CD8-positive, alpha-beta memory T cell (primary cell): ENCODE data around the gene SYT17. TPM values are rescaled to one million over a fixed set of nuclear protein-coding genes. Genes with fewer than 3 reads are reported as not detected.
A peak's percentile ranks its signal among the peaks of the same experiment; 100 is the strongest.

Experiments
- CTCF ChIA-PET: fragments of 350-600 bp; sonication (Branson Sonifier 250); formaldehyde crosslinking; loops from one replicate; lab custom pipeline; 2021; ENCODE audit warnings: antibody characterized with exemption; lab: Charles Lee
- POLR2A ChIA-PET: fragments of 350-600 bp; sonication (Branson Sonifier 250); formaldehyde crosslinking; loops from one replicate; lab custom pipeline; 2021; ENCODE audit warnings: antibody characterized with exemption; lab: Charles Lee
- DNase-seq, 5 donors: peaks; one replicate each; pipeline versions ENCODE4 v3.0.0 to v3.0.0-alpha.2; 2020 to 2022; ENCODE audit warnings: mixed read lengths in 1 of 5
- H3K27ac ChIP-seq: one replicate; pipeline ENCODE4 v1.7.0; 2013; ENCODE audit warnings: low read depth, mild to moderate bottlenecking, low read length, moderate library complexity
- H3K27me3 ChIP-seq: 2 replicates; pipeline ENCODE4 v1.7.0; 2013; ENCODE audit warnings: low read length, mild to moderate bottlenecking; ENCODE audit not compliant: insufficient read depth, poor library complexity, severe bottlenecking
- H3K36me3 ChIP-seq: 2 replicates; pipeline ENCODE4 v1.7.0; 2013; ENCODE audit warnings: mild to moderate bottlenecking, low read length, moderate library complexity; ENCODE audit not compliant: insufficient read depth
- H3K4me1 ChIP-seq: 2 replicates; pipeline ENCODE4 v1.7.0; 2013; ENCODE audit warnings: mild to moderate bottlenecking, low read length, moderate library complexity; ENCODE audit not compliant: insufficient read depth
- H3K4me3 ChIP-seq: 2 replicates; pipeline ENCODE4 v1.7.0; 2013; ENCODE audit warnings: mild to moderate bottlenecking, low read length
- H3K9me3 ChIP-seq: 2 replicates; pipeline ENCODE4 v1.7.0; 2013; ENCODE audit warnings: mild to moderate bottlenecking, low read length
- H3K27ac Mint-ChIP-seq, 8 donors: one replicate each; pipeline ENCODE4 v1.8.0; 2020 to 2021; ENCODE audit warnings: mixed read lengths in 8 of 8, mild to moderate bottlenecking in 6 of 8, inconsistent platforms in 3 of 8, moderate library complexity in 3 of 8
- H3K27me3 Mint-ChIP-seq, 2 donors: one replicate each; pipeline ENCODE4 v1.8.0; 2020 to 2021; ENCODE audit warnings: mixed read lengths in 2 of 2, mild to moderate bottlenecking in 1 of 2, moderate library complexity in 1 of 2
- H3K36me3 Mint-ChIP-seq, 3 donors: one replicate each; pipeline ENCODE4 v1.8.0; 2020 to 2021; ENCODE audit warnings: mixed read lengths in 3 of 3, inconsistent platforms in 1 of 3, mild to moderate bottlenecking in 1 of 3
- H3K4me1 Mint-ChIP-seq, 3 donors: one replicate each; pipeline ENCODE4 v1.8.0; 2020 to 2021; ENCODE audit warnings: mixed read lengths in 3 of 3, inconsistent platforms in 1 of 3, mild to moderate bottlenecking in 1 of 3
- H3K4me3 Mint-ChIP-seq, 7 donors: one replicate each; pipeline ENCODE4 v1.8.0; 2020 to 2021; ENCODE audit warnings: mixed read lengths in 7 of 7, mild to moderate bottlenecking in 6 of 7, moderate library complexity in 4 of 7, inconsistent platforms in 2 of 7
- H3K9me3 Mint-ChIP-seq, 5 donors: one replicate each; pipeline ENCODE4 v1.8.0; 2020 to 2022; ENCODE audit warnings: mixed read lengths in 5 of 5, mild to moderate bottlenecking in 3 of 5, moderate library complexity in 2 of 5, inconsistent platforms in 1 of 5
- polyA plus RNA-seq: library from polyadenylated mRNA; unstranded; fragments of 300-500 nt; fragmentation: Illumina TruSeq; gene quantifications from one replicate; pipeline ENCODE4 v1.2.3, GENCODE V29; 2021
- total RNA-seq, 2 experiments: library from RNA; stranded (reverse); gene quantifications; one replicate each; pipeline ENCODE4 v1.2.3, GENCODE V29; 2021

The SYT17 gene
- total and polyA plus RNA-seq, 3 experiments from 2014 or later: not detected

- no peak for DNase-seq
- Histone ChIP-seq H3K4me1 (no peaks in the 10 kb centered on the region), H3K27ac (no peak overlapping the region), H3K4me3 (no peak overlapping the region), H3K9me3 (no peaks in the 10 kb centered on the region), H3K36me3 (no peaks in the 10 kb centered on the region), H3K27me3 (no peaks in the 10 kb centered on the region)
- Mint-ChIP-seq H3K36me3 (no peaks in the 10 kb centered on the region), H3K4me1 (peaks cover 14 to 22% (median 15%) of the 10 kb centered on the region in 3 donors), H3K4me3 (no peak overlapping the region), H3K9me3 (no peaks in the 10 kb centered on the region), H3K27me3 (peaks cover 0 to 6% of the 10 kb centered on the region in 2 donors), H3K27ac (no peak overlapping the region)
- CTCF ChIA-PET: no interaction called here
- POLR2A ChIA-PET: no interaction called here
These were observed 39.4 kb upstream of the SYT17 start for GRCh38 chr16:19128454-19129200.

GRCh38 chr16:19130385-19130784 lies 37.7 kb upstream of the SYT17 start:
- Mint-ChIP-seq H3K27me3 (no peaks in the 10 kb centered on the region), H3K27ac (peak overlapping the region in 3 of 8 donors; percentile 29 to 93 (median 70)), H3K9me3 (no peaks in the 10 kb centered on the region), H3K4me1 (peaks cover 14 to 22% (median 15%) of the 10 kb centered on the region in 3 donors), H3K36me3 (no peaks in the 10 kb centered on the region), H3K4me3 (peak overlapping the region in 2 of 7 donors; percentile 19 to 48)
- Histone ChIP-seq H3K27ac (no peak overlapping the region), H3K9me3 (no peaks in the 10 kb centered on the region), H3K27me3 (no peaks in the 10 kb centered on the region), H3K4me1 (no peaks in the 10 kb centered on the region), H3K36me3 (no peaks in the 10 kb centered on the region), H3K4me3 (no peak overlapping the region)
- ChIA-PET POLR2A (no interaction called here), CTCF (no interaction called here)
- no peak for DNase-seq

DNA sequence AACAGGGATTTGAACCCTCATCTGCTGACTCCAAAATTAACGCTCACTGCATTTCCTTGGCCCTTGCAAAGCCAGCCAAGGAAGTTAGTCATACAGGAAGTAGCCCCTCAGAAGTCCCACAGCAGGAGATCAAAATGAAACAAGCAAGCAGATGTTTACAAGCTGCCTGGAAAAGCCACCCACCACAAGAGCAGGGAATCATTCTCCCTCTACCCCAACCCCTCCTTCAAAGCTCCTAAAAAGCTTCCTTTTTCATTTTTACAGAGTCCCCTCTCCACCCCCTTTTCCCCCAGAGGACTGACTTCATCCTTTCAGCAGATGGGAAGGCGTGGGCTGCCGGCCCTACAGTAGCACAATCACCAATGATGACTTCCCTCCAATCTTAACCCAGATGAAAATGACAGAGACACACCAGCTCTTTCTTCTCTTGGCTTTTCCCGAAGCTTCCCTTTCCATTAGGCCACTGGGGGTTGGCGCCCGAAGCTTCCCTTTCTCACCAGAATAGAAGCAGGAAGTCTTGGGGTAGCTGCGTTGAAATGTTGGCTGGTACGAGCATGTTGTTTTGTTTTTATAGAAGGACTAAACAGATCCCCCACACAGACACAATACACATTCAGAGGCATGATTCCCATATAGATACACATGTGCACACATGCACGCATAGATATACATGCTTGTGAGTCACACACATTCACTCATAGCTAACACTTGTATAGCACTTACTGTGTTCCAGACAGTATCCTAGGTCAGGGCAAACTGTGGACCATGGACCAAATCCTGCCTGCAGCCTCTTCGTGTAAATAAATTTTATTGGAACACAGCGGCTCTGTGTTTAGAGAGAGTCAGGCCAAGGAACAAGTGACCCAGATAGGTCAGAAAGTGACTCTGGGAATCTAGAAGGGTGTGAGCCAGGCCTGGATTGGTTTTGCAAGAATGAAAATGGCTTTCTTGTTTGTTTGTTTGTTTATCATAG lies 36.9 kb upstream of the SYT17 start:
- Histone ChIP-seq H3K27ac (peak overlapping the region; percentile 12), H3K4me3 (no peak overlapping the region), H3K9me3 (no peaks in the 10 kb centered on the region), H3K27me3 (no peaks in the 10 kb centered on the region), H3K4me1 (no peaks in the 10 kb centered on the region), H3K36me3 (no peaks in the 10 kb centered on the region)
- H3K9me3 Mint-ChIP-seq: no peaks in the 10 kb centered on the region
- no peak for DNase-seq
- H3K27me3 Mint-ChIP-seq: no peaks in the 10 kb centered on the region
- H3K36me3 Mint-ChIP-seq: no peaks in the 10 kb centered on the region
- H3K27ac Mint-ChIP-seq: peak overlapping the region in 4 of 8 donors; percentile 6 to 93 (median 50)
- H3K4me3 Mint-ChIP-seq: peak overlapping the region in 5 of 7 donors; percentile 16 to 49 (median 24)
- CTCF ChIA-PET: no interaction called here
- peaks cover 14 to 22% (median 15%) of the 10 kb centered on the region in 3 donors for H3K4me1 Mint-ChIP-seq
- POLR2A ChIA-PET: no interaction called here

- no peak overlapping the region for H3K27ac ChIP-seq
- H3K4me1 Mint-ChIP-seq: peaks cover 14 to 21% (median 15%) of the 10 kb centered on the region in 3 donors
These were observed 36.2 kb upstream of the SYT17 start for GRCh38 chr16:19131825-19132218.

DNA sequence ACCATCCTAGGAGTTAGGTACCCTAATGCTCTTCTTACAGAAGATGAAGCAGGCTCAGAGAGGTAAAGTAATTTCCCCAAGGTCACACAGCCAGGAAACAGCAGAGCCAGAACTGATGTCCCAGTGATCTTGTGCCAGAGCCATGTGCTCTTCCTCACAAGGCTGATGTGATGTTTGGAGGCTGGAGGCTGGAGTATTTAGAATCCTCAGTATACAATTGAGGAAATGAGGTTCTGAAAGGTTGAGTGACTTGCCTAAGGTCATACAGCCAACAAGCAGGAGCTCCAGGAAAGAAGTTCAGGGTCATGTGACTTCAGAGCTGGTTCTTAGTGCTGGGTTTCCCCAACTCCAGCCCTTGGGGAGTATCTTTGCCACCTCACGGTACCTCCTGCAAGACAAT lies 35.8 kb upstream of the SYT17 start:
- Mint-ChIP-seq H3K27ac (no peak overlapping the region), H3K4me1 (peaks cover 11 to 17% (median 15%) of the 10 kb centered on the region in 3 donors), H3K27me3 (peaks cover under 1 to 2% of the 10 kb centered on the region in 2 donors), H3K4me3 (no peak overlapping the region), H3K36me3 (no peaks in the 10 kb centered on the region), H3K9me3 (no peaks in the 10 kb centered on the region)
- Histone ChIP-seq H3K9me3 (no peaks in the 10 kb centered on the region), H3K4me3 (no peak overlapping the region), H3K36me3 (no peaks in the 10 kb centered on the region), H3K4me1 (no peaks in the 10 kb centered on the region), H3K27me3 (no peaks in the 10 kb centered on the region), H3K27ac (no peak overlapping the region)
- ChIA-PET POLR2A (no interaction called here), CTCF (no interaction called here)
- DNase-seq: no peak

More at GRCh38 chr16:19131825-19132218, 36.2 kb upstream of the SYT17 start:
- CTCF ChIA-PET: no interaction called here
- H3K27me3 ChIP-seq: no peaks in the 10 kb centered on the region
- Mint-ChIP-seq H3K27me3 (no peaks in the 10 kb centered on the region), H3K4me3 (no peak overlapping the region), H3K9me3 (no peaks in the 10 kb centered on the region), H3K36me3 (no peaks in the 10 kb centered on the region), H3K27ac (no peak overlapping the region)
- POLR2A ChIA-PET: no interaction called here
- H3K4me3 ChIP-seq: no peak overlapping the region
- no peaks in the 10 kb centered on the region for H3K9me3 ChIP-seq
- H3K4me1 ChIP-seq: no peaks in the 10 kb centered on the region
- DNase-seq: no peak
- H3K36me3 ChIP-seq: no peaks in the 10 kb centered on the region

GRCh38 chr16:19132898-19133297 lies 35.1 kb upstream of the SYT17 start:
- H3K36me3 ChIP-seq: no peaks in the 10 kb centered on the region
- ChIA-PET POLR2A (no interaction called here), CTCF (no interaction called here)
- peaks cover 3 to 5% of the 10 kb centered on the region in 2 donors for H3K27me3 Mint-ChIP-seq
- no peak overlapping the region for H3K4me3 ChIP-seq
- H3K27ac Mint-ChIP-seq: peak overlapping the region in 1 of 8 donors; percentile 30
- no peaks in the 10 kb centered on the region for H3K36me3 Mint-ChIP-seq
- no peaks in the 10 kb centered on the region for H3K9me3 Mint-ChIP-seq
- no peak for DNase-seq
- no peaks in the 10 kb centered on the region for H3K27me3 ChIP-seq
- H3K4me1 Mint-ChIP-seq: peaks cover 11 to 15% (median 12%) of the 10 kb centered on the region in 3 donors
- no peaks in the 10 kb centered on the region for H3K4me1 ChIP-seq
- H3K4me3 Mint-ChIP-seq: no peak overlapping the region
- no peaks in the 10 kb centered on the region for H3K9me3 ChIP-seq
- H3K27ac ChIP-seq: no peak overlapping the region

- no peaks in the 10 kb centered on the region for H3K36me3 ChIP-seq
- H3K4me1 ChIP-seq: no peaks in the 10 kb centered on the region
- H3K4me3 ChIP-seq: no peak overlapping the region
- Mint-ChIP-seq H3K36me3 (no peaks in the 10 kb centered on the region), H3K4me3 (no peak overlapping the region), H3K4me1 (peaks cover 11 to 15% (median 12%) of the 10 kb centered on the region in 3 donors), H3K27me3 (peaks cover 5% of the 10 kb centered on the region in 2 donors), H3K9me3 (no peaks in the 10 kb centered on the region), H3K27ac (no peak overlapping the region)
- ChIA-PET POLR2A (no interaction called here), CTCF (no interaction called here)
- no peak overlapping the region for H3K27ac ChIP-seq
- DNase-seq: no peak
- no peaks in the 10 kb centered on the region for H3K27me3 ChIP-seq
- no peaks in the 10 kb centered on the region for H3K9me3 ChIP-seq
These were observed 34.4 kb upstream of the SYT17 start for GRCh38 chr16:19133600-19133999.
